Measurements from ENCODE around the gene PDCD4. TPM values are rescaled to one million over a fixed set of nuclear protein-coding genes. Genes with fewer than 3 reads are reported as not detected.

The PDCD4 gene
- total and polyA plus RNA-seq, 2 donors from 2014 or later: 57.7 to 75.9 TPM

DNA sequence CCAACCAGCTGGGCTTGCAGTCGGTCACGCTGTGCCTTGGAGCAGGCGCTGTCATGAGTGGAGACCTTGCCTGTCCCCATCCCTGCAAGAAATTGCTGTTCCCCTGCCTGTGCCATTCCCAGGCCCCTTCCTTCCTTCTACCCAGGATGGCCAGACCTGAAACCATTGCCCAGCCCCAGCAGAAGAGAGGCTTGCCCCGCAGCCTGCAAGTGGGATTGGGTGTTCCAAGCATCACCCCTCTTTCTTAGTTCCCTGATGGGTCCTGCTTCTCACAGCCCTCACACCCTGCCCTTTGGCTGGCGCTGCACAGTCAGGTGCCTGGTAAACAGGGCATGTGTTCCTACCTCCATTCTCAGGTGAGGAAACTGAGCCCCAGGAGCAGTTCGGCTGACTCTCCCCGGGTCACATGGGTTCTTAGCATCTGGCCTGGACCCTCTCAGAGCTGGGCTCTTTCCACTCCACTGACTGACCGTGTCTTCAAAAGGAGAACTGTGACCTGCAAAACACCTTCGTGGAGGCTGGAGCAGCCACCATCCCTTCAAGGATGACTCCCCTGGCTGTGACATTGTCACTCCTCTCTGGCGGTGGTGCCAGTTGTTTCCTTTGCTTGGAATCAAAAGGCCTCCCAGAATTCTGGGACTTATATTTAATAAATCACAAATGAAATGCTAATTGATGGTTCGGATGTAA, 41.9 kb upstream of the PDCD4 start:
- no peak overlapping the region for H3K9ac ChIP-seq (ENCODE audit: low read length in 3 of 3)
- DNase-seq (no peak), FAIRE-seq (no peak)
- no peak overlapping the region for H3K4me3 ChIP-seq (ENCODE audit: low read length in 3 of 3)
- H3K9me3 ChIP-seq (ENCODE audit: control insufficient read depth in 2 of 3, insufficient read depth in 1 of 3, low read length in 3 of 3): no peaks in the 10 kb centered on the region
- TF ChIP-seq, protein P1, sequence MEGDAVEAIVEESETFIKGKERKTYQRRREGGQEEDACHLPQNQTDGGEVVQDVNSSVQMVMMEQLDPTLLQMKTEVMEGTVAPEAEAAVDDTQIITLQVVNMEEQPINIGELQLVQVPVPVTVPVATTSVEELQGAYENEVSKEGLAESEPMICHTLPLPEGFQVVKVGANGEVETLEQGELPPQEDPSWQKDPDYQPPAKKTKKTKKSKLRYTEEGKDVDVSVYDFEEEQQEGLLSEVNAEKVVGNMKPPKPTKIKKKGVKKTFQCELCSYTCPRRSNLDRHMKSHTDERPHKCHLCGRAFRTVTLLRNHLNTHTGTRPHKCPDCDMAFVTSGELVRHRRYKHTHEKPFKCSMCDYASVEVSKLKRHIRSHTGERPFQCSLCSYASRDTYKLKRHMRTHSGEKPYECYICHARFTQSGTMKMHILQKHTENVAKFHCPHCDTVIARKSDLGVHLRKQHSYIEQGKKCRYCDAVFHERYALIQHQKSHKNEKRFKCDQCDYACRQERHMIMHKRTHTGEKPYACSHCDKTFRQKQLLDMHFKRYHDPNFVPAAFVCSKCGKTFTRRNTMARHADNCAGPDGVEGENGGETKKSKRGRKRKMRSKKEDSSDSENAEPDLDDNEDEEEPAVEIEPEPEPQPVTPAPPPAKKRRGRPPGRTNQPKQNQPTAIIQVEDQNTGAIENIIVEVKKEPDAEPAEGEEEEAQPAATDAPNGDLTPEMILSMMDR (IDR thresholded peaks at IDR 0.05; ENCODE audit: borderline replicate concordance, extremely low read depth, insufficient read depth): no peak
- H3K27ac ChIP-seq (ENCODE audit: low read depth in 2 of 2, low read length in 2 of 2): no peak overlapping the region
- H3K27me3 ChIP-seq (ENCODE audit: control insufficient read depth, insufficient read depth, low read length): no peaks in the 10 kb centered on the region
- intact Hi-C loops (cut with DNase I): no loop called here
- H3K4me1 ChIP-seq (ENCODE audit: control insufficient read depth in 2 of 3, insufficient read depth in 2 of 3, low read depth in 1 of 3, low read length in 3 of 3): peaks cover 6 to 9% (median 7%) of the 10 kb centered on the region in 3 donors
- H3K36me3 ChIP-seq (ENCODE audit: control insufficient read depth in 2 of 3, insufficient read depth in 3 of 3, low read length in 3 of 3): no peaks in the 10 kb centered on the region

DNA sequence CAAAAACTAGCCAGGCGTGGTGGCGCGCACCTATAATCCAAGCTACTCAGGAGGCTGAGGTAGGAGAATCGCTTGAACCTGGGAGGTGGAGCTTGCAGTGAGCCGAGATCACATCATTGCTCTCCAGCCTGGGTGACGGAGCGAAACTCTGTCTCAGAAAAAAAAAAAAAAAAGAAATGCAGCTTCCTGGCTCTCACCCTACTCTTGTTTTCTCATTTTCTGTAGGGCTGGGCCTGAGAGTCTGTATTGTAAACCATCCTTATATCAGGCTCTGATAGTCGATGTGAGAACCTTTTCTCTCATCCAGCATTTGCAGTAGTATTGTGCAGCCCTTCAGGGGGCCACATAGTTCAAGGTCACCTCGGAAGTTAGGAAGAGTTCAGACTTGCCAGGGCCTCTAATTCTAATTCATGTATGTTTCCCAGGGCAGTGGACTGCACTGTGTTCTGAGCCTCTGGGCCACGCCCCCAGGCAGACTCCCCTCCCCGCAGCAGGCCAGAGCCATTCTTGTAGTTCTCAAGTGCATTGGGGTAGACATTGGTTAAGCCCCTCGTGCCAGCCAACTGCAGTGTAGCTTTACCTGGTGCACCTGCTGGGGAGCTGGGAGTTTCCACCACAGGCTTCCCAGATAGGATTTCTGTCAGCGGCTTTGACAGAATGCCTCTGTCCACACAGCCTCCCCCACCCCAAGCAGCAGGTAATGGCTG, 38.3 kb upstream of the PDCD4 start:
- FAIRE-seq (no peak), DNase-seq (peak in 3 of 5 donors; percentile 71 to 76 (median 71))
- TF ChIP-seq, protein P1 (IDR thresholded peaks at IDR 0.05; ENCODE audit: borderline replicate concordance, extremely low read depth, insufficient read depth): no peak
- Histone ChIP-seq H3K27ac (ENCODE audit: low read depth in 2 of 2, low read length in 2 of 2) (peak overlapping the region; percentile 14 to 49), H3K36me3 (ENCODE audit: control insufficient read depth in 2 of 3, insufficient read depth in 3 of 3, low read length in 3 of 3) (no peaks in the 10 kb centered on the region), H3K9me3 (ENCODE audit: control insufficient read depth in 2 of 3, insufficient read depth in 1 of 3, low read length in 3 of 3) (no peaks in the 10 kb centered on the region), H3K27me3 (ENCODE audit: control insufficient read depth, insufficient read depth, low read length) (no peaks in the 10 kb centered on the region), H3K4me1 (ENCODE audit: control insufficient read depth in 2 of 3, insufficient read depth in 2 of 3, low read depth in 1 of 3, low read length in 3 of 3) (peaks cover 12 to 23% (median 13%) of the 10 kb centered on the region in 3 donors), H3K4me3 (ENCODE audit: low read length in 3 of 3) (no peak overlapping the region), H3K9ac (ENCODE audit: low read length in 3 of 3) (no peak overlapping the region)
- intact Hi-C loops (cut with DNase I): no loop called here

DNA sequence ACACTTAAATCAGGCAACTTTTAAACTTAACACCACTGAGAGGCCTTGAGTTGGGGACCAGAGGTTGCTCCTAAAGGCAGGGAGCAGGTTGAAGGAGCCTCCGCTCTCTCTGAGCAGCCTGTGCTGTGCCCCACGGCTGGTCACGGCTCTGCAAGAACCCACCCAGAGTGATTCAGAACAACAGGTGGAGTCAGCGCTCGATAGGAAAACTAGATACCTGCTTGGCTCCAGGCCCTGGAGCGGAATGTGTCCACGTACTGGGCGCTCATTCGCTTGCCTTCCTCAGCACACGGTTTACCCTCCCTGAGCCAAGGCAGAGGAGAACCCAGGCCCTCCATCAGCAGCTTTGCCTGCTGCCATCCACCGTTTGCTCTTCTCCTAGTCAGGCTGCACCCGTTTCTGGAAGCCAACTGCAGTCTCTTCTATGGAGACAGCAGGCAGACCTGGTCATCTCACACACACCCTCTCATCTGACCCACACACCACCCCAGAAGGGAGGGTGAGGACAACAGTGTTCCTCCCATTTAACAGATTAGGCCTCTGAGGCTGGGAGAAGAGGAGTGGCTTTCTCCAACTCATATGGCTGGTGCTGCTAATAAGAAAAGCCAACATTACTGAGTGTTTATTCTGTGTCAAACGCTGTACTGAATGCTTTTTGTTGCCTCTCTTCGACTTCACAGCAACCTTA, 37.6 kb upstream of the PDCD4 start:
- FAIRE-seq (no peak), DNase-seq (no peak)
- no peaks in the 10 kb centered on the region for H3K27me3 ChIP-seq (ENCODE audit: control insufficient read depth, insufficient read depth, low read length)
- no peaks in the 10 kb centered on the region for H3K36me3 ChIP-seq (ENCODE audit: control insufficient read depth in 2 of 3, insufficient read depth in 3 of 3, low read length in 3 of 3)
- TF ChIP-seq, protein P1 (IDR thresholded peaks at IDR 0.05; ENCODE audit: borderline replicate concordance, extremely low read depth, insufficient read depth): no peak
- H3K4me3 ChIP-seq (ENCODE audit: low read length in 3 of 3): no peak overlapping the region
- H3K4me1 ChIP-seq (ENCODE audit: control insufficient read depth in 2 of 3, insufficient read depth in 2 of 3, low read depth in 1 of 3, low read length in 3 of 3): peaks cover 12 to 23% (median 13%) of the 10 kb centered on the region in 3 donors
- intact Hi-C loops (cut with DNase I): no loop called here
- H3K27ac ChIP-seq (ENCODE audit: low read depth in 2 of 2, low read length in 2 of 2): peak overlapping the region; percentile 49 to 71
- H3K9me3 ChIP-seq (ENCODE audit: control insufficient read depth in 2 of 3, insufficient read depth in 1 of 3, low read length in 3 of 3): no peaks in the 10 kb centered on the region
- peak overlapping the region in 1 of 3 donors; percentile 14 for H3K9ac ChIP-seq (ENCODE audit: low read length in 3 of 3)
